SK-N-SH (cell line): ENCODE data around the gene BORCS5. TPM values are rescaled to one million over a fixed set of nuclear protein-coding genes. Genes with fewer than 3 reads are reported as not detected.

Source experiments
- ELF1 ChIP-seq: IDR thresholded peaks from 2 replicates; pipeline ENCODE4 v1.4.0; 2012
- FOSL2 ChIP-seq: IDR thresholded peaks from 2 replicates; pipeline ENCODE4 v1.4.0; 2012; ENCODE audit warnings: low read depth, mild to moderate bottlenecking, moderate library complexity, borderline replicate concordance
- FOXJ3 ChIP-seq: sonication (generic); formaldehyde crosslinking; IDR thresholded peaks from 2 replicates; pipeline ENCODE4 v1.5.1; 2020; ENCODE audit warnings: mild to moderate bottlenecking, missing genetic modification reagents
- JUND ChIP-seq: IDR thresholded peaks from 2 replicates; pipeline ENCODE4 v1.4.0; 2012
- MEF2A ChIP-seq: IDR thresholded peaks from 2 replicates; pipeline ENCODE4 v1.4.0; 2012; ENCODE audit warnings: low read depth, borderline replicate concordance
- MXI1 ChIP-seq: IDR thresholded peaks from 2 replicates; pipeline ENCODE4 v1.6.1; 2012; ENCODE audit warnings: mild to moderate bottlenecking, low read depth, low read length, improper control_type of control experiment
- NFIC ChIP-seq: IDR thresholded peaks from 2 replicates; pipeline ENCODE4 v1.4.0; 2012; ENCODE audit warnings: borderline replicate concordance
- NRF1 ChIP-seq: IDR thresholded peaks from 2 replicates; pipeline ENCODE4 v1.6.1; 2012; ENCODE audit warnings: low read depth, mild to moderate bottlenecking, low read length
- RAD21 ChIP-seq: IDR thresholded peaks from 2 replicates; pipeline ENCODE4 v1.6.1; 2012; ENCODE audit warnings: mild to moderate bottlenecking, low read length
- RCOR1 ChIP-seq: fragments of 150-350 bp; IDR thresholded peaks from 2 replicates; pipeline ENCODE4 v1.6.1; 2017; ENCODE audit warnings: antibody characterized with exemption, low read length
- RFX5 ChIP-seq: IDR thresholded peaks from 2 replicates; pipeline ENCODE4 v1.6.1; 2012; ENCODE audit warnings: mild to moderate bottlenecking, improper control_type of control experiment, low read length
- RXRA ChIP-seq: IDR thresholded peaks from 2 replicates; pipeline ENCODE4 v1.4.0; 2012; ENCODE audit warnings: low read depth, mild to moderate bottlenecking, borderline replicate concordance
- SIN3A ChIP-seq: IDR thresholded peaks from 2 replicates; pipeline ENCODE4 v1.6.1; 2012; ENCODE audit warnings: low read depth, mild to moderate bottlenecking, low read length, moderate library complexity, borderline replicate concordance
- SMC3 ChIP-seq: IDR thresholded peaks from 2 replicates; pipeline ENCODE4 v1.6.1; 2012; ENCODE audit warnings: low read depth, low read length, improper control_type of control experiment
- TAF1 ChIP-seq: IDR thresholded peaks from 2 replicates; pipeline ENCODE4 v1.6.1; 2012; ENCODE audit warnings: low read depth, mild to moderate bottlenecking, low read length, moderate library complexity, borderline replicate concordance
- TCF12 ChIP-seq: IDR thresholded peaks from 2 replicates; pipeline ENCODE4 v1.4.0; 2012
- TEAD4 ChIP-seq: IDR thresholded peaks from 2 replicates; pipeline ENCODE4 v1.4.0; 2012; ENCODE audit warnings: mild to moderate bottlenecking, borderline replicate concordance; ENCODE audit not compliant: insufficient read depth
- YY1 ChIP-seq: IDR thresholded peaks from 2 replicates; pipeline ENCODE4 v1.4.0; 2012; ENCODE audit warnings: low read depth, mild to moderate bottlenecking
- polyA plus RNA-seq, 3 experiments: library from polyadenylated mRNA; depleted of rRNA; stranded (reverse); fragments of >200 nt; gene quantifications; 2 replicates each; pipeline ENCODE4 v1.2.3, GENCODE V29; 2012
- TF ChIP-seq, protein P1 (sequence below): IDR thresholded peaks from 2 replicates; pipeline ENCODE4 v1.4.0; 2012; ENCODE audit warnings: low read depth
- TF ChIP-seq, protein P2 (sequence below): IDR thresholded peaks from 2 replicates; pipeline ENCODE4 v1.6.1; 2012; ENCODE audit warnings: mild to moderate bottlenecking, low read depth, low read length, moderate library complexity
- TF ChIP-seq, protein P3 (sequence below): IDR thresholded peaks from 2 replicates; pipeline ENCODE4 v1.4.0; 2012; ENCODE audit warnings: low read depth, borderline replicate concordance

BORCS5 gene
- polyA plus RNA-seq, 1 of the 3 experiments (the other 2 are of a cell fraction): 16.3 TPM

DNA sequence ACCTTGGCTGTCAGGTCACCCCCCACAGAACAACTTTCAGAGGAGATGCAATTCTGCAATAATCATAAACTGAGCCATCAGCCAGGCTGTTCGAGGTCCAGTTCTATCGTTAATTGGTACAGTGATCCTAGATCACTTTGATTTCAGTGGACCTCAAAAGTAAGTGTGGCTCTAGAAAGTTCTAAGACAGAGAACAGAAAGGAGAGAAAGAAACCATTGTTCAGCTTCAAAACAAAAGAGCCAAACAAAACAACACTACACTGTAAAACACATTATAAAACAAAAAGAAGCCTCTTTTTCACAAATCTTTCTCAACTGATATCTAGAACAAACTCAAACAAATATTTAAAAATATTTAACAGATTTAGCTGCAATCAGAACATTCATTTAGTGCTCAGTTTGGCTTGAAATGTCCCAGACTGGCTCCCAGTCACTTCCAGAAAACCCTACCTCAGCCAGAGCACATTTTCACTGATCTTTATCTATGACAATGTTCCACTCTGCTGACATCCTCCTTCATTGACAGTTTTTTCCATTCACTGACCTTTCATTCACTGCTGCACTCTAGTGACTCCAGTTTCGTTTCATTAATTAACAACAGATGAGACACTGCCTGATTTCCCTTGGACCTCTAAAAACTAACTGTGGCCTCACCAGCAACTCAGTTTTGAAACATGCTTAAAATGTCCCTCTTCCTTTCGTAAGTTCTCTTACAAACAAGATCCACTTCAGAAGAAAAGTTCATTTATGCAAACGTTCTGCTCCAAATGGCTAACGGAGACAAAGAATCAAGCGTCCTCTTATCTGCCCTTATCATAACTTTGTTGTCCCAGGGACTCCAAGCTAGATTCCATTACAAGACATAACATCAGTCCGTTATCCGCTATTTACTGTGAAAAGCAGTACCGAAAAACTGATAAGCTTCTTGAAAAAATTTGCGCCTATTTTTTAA, 148.9 kb downstream of the BORCS5 start (continued):
- TF ChIP-seq NRF1 (no peak), RCOR1 (peak; percentile 90), RFX5 (peak; percentile 30; the same call in 1 of the 2 replicates), JUND (peak; percentile 87), ELF1 (no peak), TAF1 (no peak; the same call in 1 of the 2 replicates), MEF2A (peak; percentile 51; the same call in 1 of the 2 replicates), RXRA (peak; percentile 98), TEAD4 (peak; percentile 63; the same call in 1 of the 2 replicates), YY1 (no peak), FOSL2 (peak; percentile 46; the same call in 1 of the 2 replicates), RAD21 (peak; percentile 53), MXI1 (peak; percentile 92), FOXJ3 (CRISPR knock-in tag) (peak; percentile 66; the same call in 1 of the 2 replicates), SMC3 (peak; percentile 18; the same call in 1 of the 2 replicates), TCF12 (peak; percentile 99), SIN3A (peak; percentile 89), NFIC (peak; percentile 41; the same call in 1 of the 2 replicates)
- TF ChIP-seq, protein P1, sequence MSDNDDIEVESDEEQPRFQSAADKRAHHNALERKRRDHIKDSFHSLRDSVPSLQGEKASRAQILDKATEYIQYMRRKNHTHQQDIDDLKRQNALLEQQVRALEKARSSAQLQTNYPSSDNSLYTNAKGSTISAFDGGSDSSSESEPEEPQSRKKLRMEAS: peak; percentile 84
- TF ChIP-seq, protein P2, sequence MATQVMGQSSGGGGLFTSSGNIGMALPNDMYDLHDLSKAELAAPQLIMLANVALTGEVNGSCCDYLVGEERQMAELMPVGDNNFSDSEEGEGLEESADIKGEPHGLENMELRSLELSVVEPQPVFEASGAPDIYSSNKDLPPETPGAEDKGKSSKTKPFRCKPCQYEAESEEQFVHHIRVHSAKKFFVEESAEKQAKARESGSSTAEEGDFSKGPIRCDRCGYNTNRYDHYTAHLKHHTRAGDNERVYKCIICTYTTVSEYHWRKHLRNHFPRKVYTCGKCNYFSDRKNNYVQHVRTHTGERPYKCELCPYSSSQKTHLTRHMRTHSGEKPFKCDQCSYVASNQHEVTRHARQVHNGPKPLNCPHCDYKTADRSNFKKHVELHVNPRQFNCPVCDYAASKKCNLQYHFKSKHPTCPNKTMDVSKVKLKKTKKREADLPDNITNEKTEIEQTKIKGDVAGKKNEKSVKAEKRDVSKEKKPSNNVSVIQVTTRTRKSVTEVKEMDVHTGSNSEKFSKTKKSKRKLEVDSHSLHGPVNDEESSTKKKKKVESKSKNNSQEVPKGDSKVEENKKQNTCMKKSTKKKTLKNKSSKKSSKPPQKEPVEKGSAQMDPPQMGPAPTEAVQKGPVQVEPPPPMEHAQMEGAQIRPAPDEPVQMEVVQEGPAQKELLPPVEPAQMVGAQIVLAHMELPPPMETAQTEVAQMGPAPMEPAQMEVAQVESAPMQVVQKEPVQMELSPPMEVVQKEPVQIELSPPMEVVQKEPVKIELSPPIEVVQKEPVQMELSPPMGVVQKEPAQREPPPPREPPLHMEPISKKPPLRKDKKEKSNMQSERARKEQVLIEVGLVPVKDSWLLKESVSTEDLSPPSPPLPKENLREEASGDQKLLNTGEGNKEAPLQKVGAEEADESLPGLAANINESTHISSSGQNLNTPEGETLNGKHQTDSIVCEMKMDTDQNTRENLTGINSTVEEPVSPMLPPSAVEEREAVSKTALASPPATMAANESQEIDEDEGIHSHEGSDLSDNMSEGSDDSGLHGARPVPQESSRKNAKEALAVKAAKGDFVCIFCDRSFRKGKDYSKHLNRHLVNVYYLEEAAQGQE: no peak
- TF ChIP-seq, protein P3, sequence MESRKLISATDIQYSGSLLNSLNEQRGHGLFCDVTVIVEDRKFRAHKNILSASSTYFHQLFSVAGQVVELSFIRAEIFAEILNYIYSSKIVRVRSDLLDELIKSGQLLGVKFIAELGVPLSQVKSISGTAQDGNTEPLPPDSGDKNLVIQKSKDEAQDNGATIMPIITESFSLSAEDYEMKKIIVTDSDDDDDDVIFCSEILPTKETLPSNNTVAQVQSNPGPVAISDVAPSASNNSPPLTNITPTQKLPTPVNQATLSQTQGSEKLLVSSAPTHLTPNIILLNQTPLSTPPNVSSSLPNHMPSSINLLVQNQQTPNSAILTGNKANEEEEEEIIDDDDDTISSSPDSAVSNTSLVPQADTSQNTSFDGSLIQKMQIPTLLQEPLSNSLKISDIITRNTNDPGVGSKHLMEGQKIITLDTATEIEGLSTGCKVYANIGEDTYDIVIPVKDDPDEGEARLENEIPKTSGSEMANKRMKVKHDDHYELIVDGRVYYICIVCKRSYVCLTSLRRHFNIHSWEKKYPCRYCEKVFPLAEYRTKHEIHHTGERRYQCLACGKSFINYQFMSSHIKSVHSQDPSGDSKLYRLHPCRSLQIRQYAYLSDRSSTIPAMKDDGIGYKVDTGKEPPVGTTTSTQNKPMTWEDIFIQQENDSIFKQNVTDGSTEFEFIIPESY: no peak
